H1 (cell line): ENCODE results near the gene KIF26A. TPM values are rescaled to one million over a fixed set of nuclear protein-coding genes. Genes with fewer than 3 reads are reported as not detected.

Experiments
- CTCF ChIA-PET: fragments of 300-600 bp; sonication (Branson Sonifier 250); formaldehyde crosslinking; loops from one replicate; lab custom pipeline; 2021; ENCODE audit not compliant: partially characterized antibody; lab: Charles Lee
- POLR2A ChIA-PET: fragments of 300-600 bp; sonication (Branson Sonifier 250); formaldehyde crosslinking; loops from one replicate; lab custom pipeline; 2021; ENCODE audit warnings: inconsistent platforms; ENCODE audit not compliant: partially characterized antibody; lab: Charles Lee
- DNase-seq, 2 experiments: peaks; one replicate each; pipeline versions ENCODE4 v3.0.0 to v3.0.0-alpha.2; 2010 to 2022; ENCODE audit warnings: low spot score in 2 of 2, low read depth in 1 of 2, mixed read lengths in 1 of 2
- FAIRE-seq: peaks from 2 replicates; lab custom pipeline; 2011; peaks lifted over from hg19 to GRCh38; lab: Jason Lieb, UNC
- H2AFZ ChIP-seq: 2 replicates; pipeline ENCODE4 v1.8.1; 2012; ENCODE audit warnings: low read length, inconsistent platforms
- H2AK5ac ChIP-seq: 2 replicates; pipeline ENCODE4 v1.6.1; 2013; ENCODE audit warnings: low read depth, low read length
- H2BK120ac ChIP-seq: replicated peaks from 2 replicates; pipeline ENCODE3; 2013; ENCODE audit warnings: low read depth, low read length, inconsistent platforms
- H2BK12ac ChIP-seq: 2 replicates; pipeline ENCODE4 v1.6.1; 2013; ENCODE audit warnings: low read depth, low read length
- H2BK15ac ChIP-seq: 2 replicates; pipeline ENCODE4 v1.6.1; 2013; ENCODE audit warnings: low read length
- H2BK20ac ChIP-seq: 2 replicates; pipeline ENCODE4 v1.6.1; 2013; ENCODE audit warnings: low read length
- H2BK5ac ChIP-seq: 2 replicates; pipeline ENCODE4 v1.6.1; 2013; ENCODE audit warnings: low read depth, low read length
- H3K14ac ChIP-seq: 2 replicates; pipeline ENCODE4 v1.6.1; 2013; ENCODE audit warnings: inconsistent platforms; ENCODE audit not compliant: insufficient read length
- H3K18ac ChIP-seq: 2 replicates; pipeline ENCODE4 v1.6.1; 2013; ENCODE audit warnings: low read length; ENCODE audit errors: extremely low read depth
- H3K23ac ChIP-seq: 2 replicates; pipeline ENCODE4 v1.6.1; 2013; ENCODE audit warnings: inconsistent platforms; ENCODE audit not compliant: insufficient read length
- H3K23me2 ChIP-seq: 2 replicates; pipeline ENCODE4 v1.6.1; 2013; ENCODE audit warnings: low read depth, low read length
- H3K27ac ChIP-seq: 2 replicates; pipeline ENCODE4 v1.6.1; 2011; ENCODE audit warnings: low read depth, low read length, inconsistent platforms
- H3K27me3 ChIP-seq, 4 experiments: replicated peaks in 1 of 4; 1 replicate in 1 of 4; 2 replicates in 3 of 4; pipeline versions ENCODE4 v1.6.1 to v1.8.1; 2011 to 2013; ENCODE audit warnings: low read length in 3 of 4, mild to moderate bottlenecking in 3 of 4, inconsistent platforms in 2 of 4, mixed read lengths in 2 of 4, moderate library complexity in 1 of 4; ENCODE audit not compliant: control insufficient read depth in 3 of 4, insufficient read depth in 3 of 4; ENCODE audit errors: extremely low read depth in 1 of 4
- H3K36me3 ChIP-seq, 4 experiments: 2 replicates each; pipeline versions ENCODE4 v1.6.1 to v1.8.1; 2011 to 2013; ENCODE audit warnings: mild to moderate bottlenecking in 4 of 4, low read length in 3 of 4, moderate library complexity in 2 of 4, control low read depth in 1 of 4, inconsistent platforms in 1 of 4; ENCODE audit not compliant: insufficient read depth in 4 of 4, control insufficient read depth in 2 of 4
- H3K4ac ChIP-seq: replicated peaks from 2 replicates; pipeline ENCODE3; 2013; ENCODE audit warnings: low read length, low read depth, mixed read lengths, inconsistent platforms; ENCODE audit not compliant: insufficient read length
- H3K4me1 ChIP-seq, 4 experiments: replicated peaks in 1 of 4; 1 replicate in 1 of 4; 2 replicates in 3 of 4; pipeline versions ENCODE4 v1.6.1 to v1.8.1; 2011 to 2013; ENCODE audit warnings: low read length in 3 of 4, inconsistent platforms in 2 of 4, mixed read lengths in 1 of 4; ENCODE audit not compliant: insufficient read depth in 4 of 4, control insufficient read depth in 3 of 4
- H3K4me2 ChIP-seq, 2 experiments: 2 replicates each; pipeline versions ENCODE4 v1.6.1 to v1.8.1; 2011 to 2013; ENCODE audit warnings: low read depth in 2 of 2, low read length in 2 of 2, control low read depth in 1 of 2, inconsistent platforms in 1 of 2, mild to moderate bottlenecking in 1 of 2; ENCODE audit not compliant: insufficient read depth in 1 of 2
- H3K4me3 ChIP-seq, 4 experiments: fragments of 200-600, 300-600 bp in 1 of 4; sonication (generic), shearing (Covaris generic), sonication (Bioruptor Twin) in 1 of 4; 2 replicates each; pipeline versions ENCODE4 v1.5.1 to v1.8.1; 2011 to 2016; ENCODE audit warnings: low read length in 4 of 4, low read depth in 3 of 4, control low read depth in 2 of 4, inconsistent platforms in 2 of 4, mild to moderate bottlenecking in 2 of 4, mixed read lengths in 1 of 4, moderate library complexity in 1 of 4; ENCODE audit not compliant: insufficient read depth in 2 of 4; ENCODE audit errors: extremely low read depth in 1 of 4
- H3K56ac ChIP-seq: replicated peaks from 2 replicates; pipeline ENCODE3; 2013; ENCODE audit warnings: low read depth, mild to moderate bottlenecking, mixed read lengths, low read length, inconsistent platforms; ENCODE audit not compliant: insufficient read length
- H3K79me1 ChIP-seq: 2 replicates; pipeline ENCODE4 v1.6.1; 2013; ENCODE audit warnings: low read depth, low read length, control low read depth
- H3K79me2 ChIP-seq, 2 experiments: 2 replicates each; pipeline versions ENCODE4 v1.6.1 to v1.8.1; 2012 to 2013; ENCODE audit warnings: low read length in 2 of 2, mild to moderate bottlenecking in 2 of 2, inconsistent platforms in 1 of 2; ENCODE audit not compliant: insufficient read depth in 2 of 2, control insufficient read depth in 1 of 2
- H3K9ac ChIP-seq, 4 experiments: replicated peaks in 1 of 4; 1 replicate in 1 of 4; 2 replicates in 3 of 4; pipeline versions ENCODE4 v1.6.1 to v1.8.1; 2011 to 2013; ENCODE audit warnings: low read depth in 3 of 4, low read length in 3 of 4, control low read depth in 2 of 4, mild to moderate bottlenecking in 2 of 4, moderate library complexity in 2 of 4, inconsistent platforms in 1 of 4; ENCODE audit errors: extremely low read depth in 1 of 4
- H3K9me3 ChIP-seq, 2 experiments: 2 replicates each; pipeline versions ENCODE4 v1.6.1 to v1.8.1; 2012 to 2013; ENCODE audit warnings: mild to moderate bottlenecking in 2 of 2, moderate library complexity in 2 of 2, control low read depth in 1 of 2, inconsistent platforms in 1 of 2, low read depth in 1 of 2, low read length in 1 of 2, mixed read lengths in 1 of 2; ENCODE audit not compliant: insufficient read depth in 2 of 2
- H4K20me1 ChIP-seq, 2 experiments: replicated peaks in 1 of 2; 2 replicates each; pipeline versions ENCODE3 to v1.8.1; 2011 to 2013; ENCODE audit warnings: inconsistent platforms in 2 of 2, low read length in 2 of 2, mild to moderate bottlenecking in 1 of 2; ENCODE audit not compliant: insufficient read depth in 2 of 2, control insufficient read depth in 1 of 2
- H4K5ac ChIP-seq: 2 replicates; pipeline ENCODE4 v1.6.1; 2013; ENCODE audit warnings: low read length, low read depth, mixed read lengths, inconsistent platforms; ENCODE audit not compliant: insufficient read length
- H4K8ac ChIP-seq: 2 replicates; pipeline ENCODE4 v1.8.0; 2013; ENCODE audit warnings: mild to moderate bottlenecking, moderate library complexity, low read length, inconsistent platforms; ENCODE audit not compliant: insufficient read depth; ENCODE audit errors: extremely low read depth
- H4K91ac ChIP-seq: replicated peaks from 2 replicates; pipeline ENCODE3; 2013; ENCODE audit warnings: low read length, mixed read lengths, inconsistent platforms; ENCODE audit not compliant: insufficient read length
- KDM1A ChIP-seq: fragments of 200-600, 300-600 bp; sonication (generic); IDR thresholded peaks from 2 replicates; pipeline ENCODE4 v1.7.1; 2016; ENCODE audit warnings: mild to moderate bottlenecking, low read length, borderline replicate concordance
- TBP ChIP-seq: IDR thresholded peaks from 2 replicates; pipeline ENCODE4 v1.6.1; 2011; ENCODE audit warnings: low read depth, low read length, improper control_type of control experiment
- WGBS, 2 experiments: shearing (Covaris generic) in 1 of 2; methylation state at CpG; one replicate each; pipeline versions ENCODE4 v1.1.6 to v1.1.7; 2013 to 2015; ENCODE audit warnings: low lambda C conversion rate in 2 of 2, mixed read lengths in 2 of 2, inconsistent platforms in 1 of 2, low coverage in 1 of 2, missing lambda C conversion rate in 1 of 2; ENCODE audit not compliant: insufficient replicate concordance in 2 of 2, insufficient coverage in 1 of 2, insufficient read length in 1 of 2; ENCODE audit errors: extremely low coverage in 1 of 2, missing lambda C conversion rate in 1 of 2; 5-methylcytosine and 5-hydroxymethylcytosine counted together
- polyA plus RNA-seq, 7 experiments: library from polyadenylated mRNA; depleted of rRNA in 3 of 7; stranded (reverse) in 5 of 7; unstranded in 2 of 7; fragments of >200 nt in 5 of 7; fragments of 200-250 nt in 2 of 7; gene quantifications; 1 replicate in 5 of 7; 2 replicates in 1 of 7; 4 replicates in 1 of 7; pipeline versions ENCODE4 v1.2.1 to v1.2.3, GENCODE V29; 2011 to 2013; ENCODE audit warnings: missing spikeins in 2 of 7, mixed read lengths in 2 of 7
- total RNA-seq: library from RNA; stranded (reverse); fragmentation: NEBNext Ultra II Directional; extraction: Animal tissue kit (Norgen Biotek cat#: 25700); gene quantifications from 2 replicates; pipeline ENCODE4 v1.2.1, GENCODE V29; 2021
- TF ChIP-seq, protein P1 (sequence below), 3 experiments: IDR thresholded peaks; 1 replicate in 2 of 3; 2 replicates in 1 of 3; pipeline versions ENCODE4 v1.5.1 to v1.6.1; 2011; ENCODE audit warnings: low read length in 3 of 3, mild to moderate bottlenecking in 3 of 3, inconsistent platforms in 2 of 3, low read depth in 1 of 3, moderate library complexity in 1 of 3; ENCODE audit not compliant: insufficient read depth in 1 of 3; ENCODE audit errors: control extremely low read depth in 1 of 3

KIF26A gene
- total and polyA plus RNA-seq, 2 of the 8 experiments (the other 6 are each of a cell fraction or from before 2014, with no cell fraction given) = 11.5 to 41.6 TPM

DNA sequence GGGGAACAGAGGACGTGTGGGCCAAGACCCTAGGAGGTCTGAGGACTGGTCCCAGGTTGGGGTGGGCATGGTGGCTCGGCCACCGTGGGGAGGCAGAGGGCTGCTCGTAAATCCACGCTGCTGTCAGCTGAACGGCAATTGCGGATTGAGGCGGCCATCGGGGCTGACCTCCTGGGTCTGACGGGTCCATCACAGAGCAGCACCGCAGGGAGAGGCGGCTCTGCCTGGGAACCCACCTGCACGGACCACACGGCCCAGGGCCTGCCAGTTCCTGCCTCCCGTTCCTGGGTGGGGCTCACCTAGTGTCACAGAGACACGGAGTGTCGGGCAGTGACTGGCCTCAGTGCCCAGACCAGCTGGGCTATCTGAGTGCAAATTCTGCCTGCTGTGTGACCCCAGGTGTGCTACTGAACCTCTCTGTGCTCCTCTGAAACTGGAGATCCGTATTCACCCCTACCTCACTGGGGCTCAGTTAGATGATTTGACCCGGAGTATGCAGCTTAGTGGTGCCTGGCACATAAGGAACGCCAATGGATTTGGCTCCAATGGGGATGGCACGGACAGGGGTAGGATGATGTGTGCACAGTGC is 53.1 kb downstream of the KIF26A start:
- Histone ChIP-seq H3K79me2 (no peaks in the 10 kb centered on the region), H3K18ac (no peak overlapping the region), H3K27ac (no peak overlapping the region), H4K8ac (no peak overlapping the region; the same call in 1 of the 2 replicates), H3K23ac (no peak overlapping the region), H2BK15ac (no peak overlapping the region), H3K14ac (no peak overlapping the region), H2AFZ (no peak overlapping the region), H4K91ac (no peak overlapping the region), H3K56ac (no peak overlapping the region), H3K4me2 (no peak overlapping the region), H3K23me2 (no peaks in the 10 kb centered on the region), H2BK120ac (no peak overlapping the region), H4K5ac (no peak overlapping the region), H2BK5ac (no peak overlapping the region), H3K79me1 (no peaks in the 10 kb centered on the region), H3K4ac (no peak overlapping the region), H2AK5ac (no peak overlapping the region), H3K36me3 (no peaks in the 10 kb centered on the region), H2BK12ac (no peak overlapping the region), H2BK20ac (no peak overlapping the region), H3K27me3 (peaks cover 0 to 1% (median 0%) of the 10 kb centered on the region in 4 experiments; a peak in 1 of 7 replicates), H3K4me1 (peaks cover 0 to under 1% (median 0%) of the 10 kb centered on the region in 4 experiments; a peak in 2 of 7 replicates), H4K20me1 (peaks cover 0 to 7% of the 10 kb centered on the region in 2 experiments), H3K9me3 (no peaks in the 10 kb centered on the region), H3K9ac (no peak overlapping the region), H3K4me3 (no peak overlapping the region)
- TF ChIP-seq KDM1A (peak; percentile 74; the same call in 1 of the 2 replicates), TBP (no peak)
- TF ChIP-seq, protein P1, sequence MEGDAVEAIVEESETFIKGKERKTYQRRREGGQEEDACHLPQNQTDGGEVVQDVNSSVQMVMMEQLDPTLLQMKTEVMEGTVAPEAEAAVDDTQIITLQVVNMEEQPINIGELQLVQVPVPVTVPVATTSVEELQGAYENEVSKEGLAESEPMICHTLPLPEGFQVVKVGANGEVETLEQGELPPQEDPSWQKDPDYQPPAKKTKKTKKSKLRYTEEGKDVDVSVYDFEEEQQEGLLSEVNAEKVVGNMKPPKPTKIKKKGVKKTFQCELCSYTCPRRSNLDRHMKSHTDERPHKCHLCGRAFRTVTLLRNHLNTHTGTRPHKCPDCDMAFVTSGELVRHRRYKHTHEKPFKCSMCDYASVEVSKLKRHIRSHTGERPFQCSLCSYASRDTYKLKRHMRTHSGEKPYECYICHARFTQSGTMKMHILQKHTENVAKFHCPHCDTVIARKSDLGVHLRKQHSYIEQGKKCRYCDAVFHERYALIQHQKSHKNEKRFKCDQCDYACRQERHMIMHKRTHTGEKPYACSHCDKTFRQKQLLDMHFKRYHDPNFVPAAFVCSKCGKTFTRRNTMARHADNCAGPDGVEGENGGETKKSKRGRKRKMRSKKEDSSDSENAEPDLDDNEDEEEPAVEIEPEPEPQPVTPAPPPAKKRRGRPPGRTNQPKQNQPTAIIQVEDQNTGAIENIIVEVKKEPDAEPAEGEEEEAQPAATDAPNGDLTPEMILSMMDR (IDR thresholded peaks at IDR 0.05; ENCODE audit: control extremely low read depth in 1 of 3, insufficient read depth in 1 of 3, low read depth in 1 of 3, low read length in 3 of 3) = peak in 1 of 3 experiments; percentile 7; a peak in 1 of 4 replicates
- ChIA-PET CTCF (interaction anchor here (0.6 to 1.6 kb wide), 4 partner anchors 21 to 1634 kb away, joined by 3 to 5 read pairs (median 4); no protein-coding TSS in a partner anchor), POLR2A (no interaction called here)
- DNase-seq (no peak), FAIRE-seq (no peak)
- 87% methylated on average over 21 of the region's 21 CpGs; no CpG with 5 or more reads in 1 of the 2 experiments for WGBS, 2 experiments
